ENCODE data around the gene APOL3.
"Not testable (repeated sequence)": the region's sequence is repeated elsewhere in the genome, so short reads cannot be mapped to it uniquely, and the experiment has no call there.

Gene APOL3

GRCh38 chr22:36192542-36192941 is 32.0 kb upstream of the APOL3 start:
- no peak for DNase-seq (ENCODE audit: low spot score)

DNA sequence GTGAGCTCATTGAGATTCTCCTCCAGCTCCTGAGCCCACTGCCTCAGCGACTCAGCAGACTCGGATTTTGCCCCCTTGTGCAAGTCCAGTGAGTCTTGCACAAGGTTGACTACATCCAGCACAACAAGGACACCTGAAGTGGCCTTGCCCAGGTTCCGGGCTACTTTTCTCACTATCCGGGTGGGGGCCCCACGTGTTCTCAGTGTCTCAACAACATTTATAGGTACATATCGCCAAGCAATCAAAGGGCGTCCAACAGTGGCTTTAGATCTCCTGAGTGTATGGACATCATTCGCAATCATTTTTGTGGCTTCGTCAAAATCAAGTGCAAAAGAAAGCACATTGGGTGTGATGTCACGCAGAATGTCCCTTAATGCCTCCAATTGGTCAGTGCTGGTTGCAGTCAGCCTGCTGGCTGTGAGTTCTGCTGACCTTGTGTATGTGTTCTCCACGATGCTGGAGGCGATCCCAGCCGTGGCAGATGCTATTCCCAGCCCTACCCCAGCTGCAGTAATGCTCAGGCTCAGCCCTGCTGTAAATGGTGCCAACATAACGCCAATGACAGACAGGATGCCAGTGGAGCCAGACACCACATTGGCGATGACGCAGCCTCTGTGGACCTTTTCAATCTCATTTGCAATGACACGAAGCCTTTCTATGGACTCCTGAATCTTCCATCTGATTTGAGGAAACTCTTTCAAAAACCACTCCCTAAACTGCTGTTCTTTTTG is 30.7 kb upstream of the APOL3 start:
- no peak for DNase-seq (ENCODE audit: low spot score)

DNA sequence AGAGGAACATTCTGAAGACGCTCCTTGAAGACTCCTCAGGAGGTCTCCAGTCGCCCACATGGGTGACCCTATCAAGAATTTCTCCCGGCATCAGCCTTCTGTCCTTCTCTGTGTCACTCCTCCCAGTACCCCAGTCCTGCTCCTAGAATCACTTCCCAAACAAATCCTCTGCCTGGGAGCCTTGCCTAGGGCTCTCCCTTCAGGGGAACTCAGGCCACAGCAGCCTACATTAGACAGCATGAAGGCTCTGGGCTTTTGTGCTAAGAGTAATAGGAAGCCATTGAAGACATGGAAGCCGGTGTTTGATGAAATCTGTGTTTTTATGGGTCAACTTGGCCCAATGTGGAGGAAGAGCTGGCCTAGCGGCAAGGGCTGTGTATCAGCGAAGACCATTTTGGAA is 27.3 kb upstream of the APOL3 start:
- not testable (repeated sequence) for DNase-seq (ENCODE audit: low spot score)

- no peak for DNase-seq (ENCODE audit: low spot score)
Measured at GRCh38 chr22:36185828-36186624, 25.5 kb upstream of the APOL3 start.

- no peak for DNase-seq (ENCODE audit: low spot score)
Measured at GRCh38 chr22:36184433-36185025, 24.0 kb upstream of the APOL3 start.

- DNase-seq (ENCODE audit: low spot score): no peak
Measured at GRCh38 chr22:36183446-36183845, 22.9 kb upstream of the APOL3 start.

- DNase-seq (ENCODE audit: low spot score): no peak
Measured at GRCh38 chr22:36182857-36183256, 22.3 kb upstream of the APOL3 start.

- no peak for DNase-seq (ENCODE audit: low spot score)
Measured at GRCh38 chr22:36182056-36182455, 21.5 kb upstream of the APOL3 start.

- no peak for DNase-seq (ENCODE audit: low spot score)
Measured at GRCh38 chr22:36180928-36181327, 20.4 kb upstream of the APOL3 start.

- DNase-seq (ENCODE audit: low spot score): peak; percentile 84
Measured at GRCh38 chr22:36180038-36180880, 19.7 kb upstream of the APOL3 start.

DNA sequence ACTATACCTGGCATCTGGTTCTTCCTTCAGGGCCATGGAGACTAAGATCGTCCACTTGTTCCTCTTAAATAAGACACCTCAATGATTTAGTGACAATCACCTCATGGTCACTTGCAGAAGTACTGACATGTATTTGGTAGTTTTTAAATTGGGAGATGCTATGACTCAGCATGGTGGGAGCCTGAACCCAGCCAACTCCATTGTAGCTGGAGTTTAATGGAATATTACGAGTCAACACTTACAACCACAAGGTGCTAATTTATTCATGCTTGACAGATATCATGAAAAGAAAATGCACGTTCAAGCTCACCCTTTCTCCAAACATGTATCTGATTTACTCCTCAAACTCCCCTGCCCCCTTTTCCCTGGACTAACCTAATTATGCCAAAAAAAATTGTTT is 16.6 kb upstream of the APOL3 start:
- no peak for DNase-seq (ENCODE audit: low spot score)

GRCh38 chr22:36175892-36176291 is 15.3 kb upstream of the APOL3 start:
- DNase-seq (ENCODE audit: low spot score): no peak

GRCh38 chr22:36171941-36172340 is 11.4 kb upstream of the APOL3 start:
- no peak for DNase-seq (ENCODE audit: low spot score)

GRCh38 chr22:36166518-36167220 is 6.1 kb upstream of the APOL3 start:
- no peak for DNase-seq (ENCODE audit: low spot score)

GRCh38 chr22:36166086-36166485 is 5.5 kb upstream of the APOL3 start:
- no peak for DNase-seq (ENCODE audit: low spot score)

DNA sequence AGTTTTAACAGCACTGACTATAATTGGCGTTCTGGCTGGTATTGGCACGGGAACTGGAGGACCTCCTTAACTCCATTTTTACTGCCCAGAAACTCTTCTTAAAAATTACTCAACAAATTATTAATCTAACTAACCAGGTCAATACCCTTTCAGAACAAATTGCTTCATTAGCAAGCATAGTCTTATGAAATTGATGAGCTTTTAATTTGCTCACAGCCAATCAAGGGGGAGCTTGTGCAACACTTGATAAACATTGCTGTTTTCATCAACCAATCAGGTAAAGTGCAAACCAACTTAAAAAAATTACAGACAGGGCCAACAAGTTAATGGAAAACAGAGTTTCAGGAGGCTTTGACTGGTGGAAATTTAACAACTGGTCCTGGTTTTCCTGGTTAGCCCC is 4.6 kb upstream of the APOL3 start:
- DNase-seq (ENCODE audit: low spot score): no peak

DNA sequence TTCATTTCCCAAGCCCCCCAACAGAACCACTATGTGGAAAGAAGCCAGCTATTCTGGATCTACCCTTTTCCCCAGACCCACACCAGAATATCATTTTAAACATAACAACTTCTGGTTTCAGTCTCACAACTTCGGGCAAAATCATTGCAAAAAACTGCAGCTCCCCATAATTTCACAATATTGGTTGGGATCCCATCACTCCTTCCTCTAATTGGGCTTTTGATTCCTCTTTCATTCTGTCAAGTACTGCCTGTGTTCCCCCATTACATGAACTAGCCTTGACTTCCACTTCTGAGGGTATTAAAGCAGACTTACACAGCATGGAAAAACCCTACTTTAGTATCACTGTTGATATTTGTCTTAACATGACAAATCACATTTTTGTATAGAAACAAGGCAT is 4.1 kb upstream of the APOL3 start:
- no peak for DNase-seq (ENCODE audit: low spot score)

GRCh38 chr22:36163497-36163896 is 2.9 kb upstream of the APOL3 start:
- DNase-seq (ENCODE audit: low spot score): no peak

GRCh38 chr22:36162127-36163034 is 1.8 kb upstream of the APOL3 start:
- DNase-seq (ENCODE audit: low spot score): peak; percentile 36

- peak; percentile 34 for DNase-seq (ENCODE audit: low spot score)
Measured at GRCh38 chr22:36161793-36162126, 1.2 kb upstream of the APOL3 start.

Data from CD4-positive, alpha-beta T cell treated with Interleukin-6 at 100 ng/mL for 8 hours (primary cell).